Activated CD4-positive, CD25-positive, alpha-beta regulatory T cell treated with anti-CD3 and anti-CD28 coated beads, Interleukin-2, amount 50 U/mL, for 16 hours (primary cell): ENCODE results near the gene NT5C1A.

Experiments
- DNase-seq: peaks from one replicate; pipeline ENCODE4 v3.0.0-alpha.2; 2020; ENCODE audit warnings: low read depth, low spot score

Gene NT5C1A

GRCh38 chr1:39671793-39672550 lies at the start of gene NT5C1A:
Gene NT5C1A, minus strand, starts transcription at chr1:39672107. Its CDS starts 69 bp downstream, at chr1:39672038.
- no peak for DNase-seq

DNA sequence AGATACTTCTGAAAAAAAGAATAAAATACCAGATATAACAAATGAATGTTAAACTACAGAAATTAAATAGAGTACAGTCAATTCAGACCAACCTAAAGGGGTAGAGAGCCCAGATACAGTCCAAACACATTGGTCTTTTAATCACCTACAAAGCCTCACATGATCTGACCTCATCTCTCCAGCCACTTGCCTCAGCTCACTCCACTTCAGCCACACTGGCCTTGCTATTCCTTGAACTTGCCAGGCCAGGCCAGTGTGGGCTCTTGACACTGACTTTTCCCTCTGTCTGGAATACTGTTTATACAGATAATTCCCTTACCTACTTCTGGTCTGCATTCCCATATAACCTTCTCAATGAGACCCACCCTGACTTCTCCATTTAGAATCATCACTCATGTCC lies 49.8 kb upstream of the NT5C1A start:
- DNase-seq = no peak

- DNase-seq = no peak
Measured at GRCh38 chr1:39720094-39720999, 48.4 kb upstream of the NT5C1A start.

- no peak for DNase-seq
Measured at GRCh38 chr1:39717809-39718208, 45.9 kb upstream of the NT5C1A start.

DNA sequence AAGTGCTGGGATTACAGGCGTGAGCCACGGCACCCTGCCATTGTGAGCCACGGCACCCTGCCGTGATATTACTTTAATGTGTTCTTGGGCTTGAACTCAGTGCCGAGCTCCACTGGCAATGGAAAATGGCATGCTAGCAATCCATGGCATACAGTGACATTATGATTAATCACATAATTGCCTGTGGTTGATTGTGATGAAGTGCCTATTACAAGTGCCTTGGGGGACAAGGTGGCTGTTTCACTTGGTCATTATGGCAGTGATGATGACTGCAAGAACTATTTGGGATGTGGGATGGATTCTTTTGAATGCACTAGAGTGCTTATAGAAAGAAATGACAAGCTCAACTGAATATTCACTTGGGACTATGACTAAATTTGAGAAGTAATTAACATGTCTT lies 41.6 kb upstream of the NT5C1A start:
- DNase-seq = no peak

DNA sequence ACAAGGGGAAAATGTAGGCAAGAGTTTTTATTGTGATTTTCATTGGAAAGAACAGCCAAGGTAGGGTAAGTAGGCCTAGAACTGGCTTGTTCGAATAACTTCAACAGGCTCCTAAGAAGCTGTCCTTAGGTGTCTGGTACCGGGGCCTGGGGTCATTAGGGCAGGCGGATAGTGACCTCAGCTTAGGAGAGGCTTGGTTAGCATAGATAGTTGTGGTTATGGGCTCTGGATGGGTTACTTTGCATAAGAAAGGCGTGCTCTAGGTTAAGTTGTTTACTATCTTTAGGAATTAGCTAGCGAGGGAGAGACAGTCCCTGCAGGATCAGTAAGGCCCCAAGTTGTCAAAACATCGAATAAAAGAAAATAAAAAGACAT lies 40.0 kb upstream of the NT5C1A start:
- DNase-seq = no peak

DNA sequence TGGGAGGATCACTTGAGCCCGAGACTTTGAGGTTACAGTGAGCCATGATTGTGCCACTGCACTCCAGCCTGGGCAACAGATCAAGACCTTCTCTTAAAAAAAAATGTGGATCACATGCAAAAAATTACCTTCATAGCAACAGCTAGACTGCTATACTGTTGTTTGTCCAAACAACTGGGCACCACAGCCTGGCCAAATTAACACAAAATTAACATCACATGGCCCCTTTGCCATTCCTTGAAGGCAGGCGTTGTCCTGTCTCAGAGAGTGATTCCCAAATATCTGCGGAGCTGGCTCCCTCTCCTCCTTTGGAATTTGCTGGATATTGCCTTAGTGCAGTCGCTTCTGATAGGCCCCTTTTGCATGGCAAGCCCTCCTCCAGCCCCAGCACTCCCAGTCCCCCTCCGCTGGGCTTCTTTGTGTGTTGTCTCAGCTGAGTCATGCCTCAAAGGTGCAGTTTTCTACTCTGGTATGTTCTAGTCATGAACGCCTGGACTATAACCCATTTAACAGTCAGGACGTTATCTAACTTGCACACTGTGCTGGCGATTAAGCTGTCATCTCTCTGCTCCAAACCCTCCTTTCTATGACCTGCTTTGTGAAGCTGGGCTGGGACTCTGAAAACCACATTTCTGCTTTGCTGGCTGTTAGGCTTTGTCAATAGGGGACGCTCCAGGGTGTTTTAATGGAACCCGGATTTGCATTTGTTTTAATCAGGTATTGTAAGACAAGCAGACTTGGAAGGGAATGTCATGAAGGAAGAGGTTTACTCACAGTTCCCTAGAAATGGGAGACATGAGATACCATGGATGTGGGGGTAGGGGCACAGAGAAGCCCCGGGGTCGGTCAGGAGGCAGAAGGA lies 39.4 kb upstream of the NT5C1A start:
- DNase-seq = no peak

GRCh38 chr1:39707506-39707905 lies 35.6 kb upstream of the NT5C1A start:
- DNase-seq = no peak

GRCh38 chr1:39704757-39705156 lies 32.9 kb upstream of the NT5C1A start:
- no peak for DNase-seq

GRCh38 chr1:39701049-39701439 lies 29.1 kb upstream of the NT5C1A start:
- no peak for DNase-seq

GRCh38 chr1:39700348-39700747 lies 28.4 kb upstream of the NT5C1A start:
- DNase-seq = no peak

DNA sequence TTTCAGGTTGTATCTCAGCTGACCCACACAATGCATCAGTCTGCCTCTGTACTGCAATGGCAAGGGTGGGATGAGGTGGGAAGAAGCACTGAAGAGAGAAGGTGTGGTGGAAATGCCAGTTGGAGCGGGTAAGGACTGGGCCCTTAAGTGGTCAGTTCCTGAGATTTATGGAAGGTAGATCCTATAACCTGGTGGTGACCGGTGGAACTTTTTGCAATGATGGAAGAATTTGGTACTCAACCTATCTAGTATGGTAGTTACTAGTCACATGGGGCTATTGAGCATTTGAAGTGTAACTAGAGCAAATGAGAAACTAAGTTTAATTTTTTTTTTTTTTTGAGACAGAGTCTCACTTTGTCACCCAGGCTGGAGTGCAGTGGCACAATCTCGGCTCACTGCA lies 27.5 kb upstream of the NT5C1A start:
- no peak for DNase-seq

DNA sequence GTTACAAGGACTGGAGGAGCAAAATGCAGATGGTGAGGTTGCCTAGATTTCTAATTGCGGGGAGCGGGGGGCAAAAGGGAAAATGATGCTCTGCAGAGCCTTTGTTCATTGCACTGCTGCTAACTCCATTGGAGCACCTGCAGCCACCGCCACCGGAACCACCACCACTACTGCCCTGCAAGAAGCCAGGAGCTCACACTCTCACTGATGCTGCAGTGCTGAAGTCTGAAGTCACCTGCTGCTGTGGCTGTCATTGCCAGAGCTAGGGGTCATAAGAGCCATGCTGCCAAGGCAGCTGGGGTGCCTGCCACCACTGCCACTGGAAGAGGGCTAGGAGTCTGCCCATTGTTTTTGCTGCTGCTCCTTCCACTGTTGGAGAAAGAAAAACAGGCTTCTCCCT lies 26.7 kb upstream of the NT5C1A start:
- DNase-seq = no peak

- DNase-seq = no peak
Measured at GRCh38 chr1:39696448-39696847, 24.5 kb upstream of the NT5C1A start.

DNA sequence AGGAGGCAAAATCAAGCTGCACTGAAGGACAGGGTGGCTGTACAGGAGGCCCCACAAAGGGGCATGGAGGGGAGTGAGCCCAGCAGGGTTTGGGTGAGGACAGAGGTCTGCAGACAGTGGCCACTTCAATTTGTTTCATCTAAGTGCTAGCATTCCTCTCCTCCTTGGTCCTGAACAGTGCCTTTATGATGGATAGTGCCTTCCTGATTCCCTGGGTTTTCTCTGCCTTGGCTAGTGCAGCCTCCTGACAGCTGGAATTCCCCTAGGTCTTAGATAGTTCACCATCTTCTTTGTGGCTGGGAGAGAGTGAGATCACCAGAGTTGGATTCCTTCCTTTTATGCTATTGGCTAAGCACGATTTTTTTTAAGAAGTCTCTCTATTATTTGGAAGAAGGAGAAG lies 23.1 kb upstream of the NT5C1A start:
- no peak for DNase-seq

- no peak for DNase-seq
Measured at GRCh38 chr1:39694026-39694425, 22.1 kb upstream of the NT5C1A start.

DNA sequence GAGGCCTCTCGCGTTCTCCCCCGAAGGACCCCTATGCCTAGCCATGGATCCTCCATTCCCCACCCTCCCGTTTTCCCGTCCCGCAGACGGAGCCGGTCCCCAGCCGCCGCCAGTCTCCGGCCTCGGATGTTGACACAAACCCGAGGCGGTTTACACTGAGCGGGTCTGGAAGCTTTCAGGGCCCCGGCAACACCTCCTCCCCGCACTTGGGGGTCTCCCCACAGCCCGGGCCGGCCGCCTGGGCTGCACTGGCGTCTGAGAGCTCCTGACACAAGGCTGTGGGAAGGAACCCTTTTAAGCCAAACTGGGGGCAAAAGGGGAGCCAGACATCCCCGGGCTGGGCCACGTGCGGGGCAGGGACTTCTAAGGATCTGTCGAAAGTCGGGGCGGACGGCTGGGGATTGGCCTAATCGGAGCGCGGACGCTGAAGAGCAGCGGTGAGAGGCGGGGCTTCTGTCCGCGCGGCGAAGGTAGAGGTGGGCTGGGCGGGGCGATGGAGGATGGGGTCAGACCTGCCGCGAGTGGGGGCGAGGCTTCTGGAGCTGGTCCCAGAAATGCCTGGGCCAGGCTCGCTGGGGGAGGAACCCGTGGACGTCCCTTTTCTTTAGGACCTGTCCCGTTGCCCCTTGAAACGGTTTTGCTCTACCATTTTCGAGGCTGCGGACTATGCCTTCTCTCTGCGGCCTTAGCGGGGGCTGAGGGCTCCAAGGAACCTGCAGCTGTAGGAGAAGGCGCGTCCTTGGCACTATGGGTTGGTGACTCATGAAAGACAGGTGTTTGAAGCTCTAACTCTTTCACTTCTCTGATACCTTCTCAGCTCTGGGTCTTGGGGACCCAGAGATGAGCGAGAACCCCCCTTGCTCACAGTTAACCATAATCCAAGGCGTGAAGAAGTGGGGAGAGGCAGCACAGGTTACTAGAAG lies 20.5 kb upstream of the NT5C1A start:
- no peak for DNase-seq

DNA sequence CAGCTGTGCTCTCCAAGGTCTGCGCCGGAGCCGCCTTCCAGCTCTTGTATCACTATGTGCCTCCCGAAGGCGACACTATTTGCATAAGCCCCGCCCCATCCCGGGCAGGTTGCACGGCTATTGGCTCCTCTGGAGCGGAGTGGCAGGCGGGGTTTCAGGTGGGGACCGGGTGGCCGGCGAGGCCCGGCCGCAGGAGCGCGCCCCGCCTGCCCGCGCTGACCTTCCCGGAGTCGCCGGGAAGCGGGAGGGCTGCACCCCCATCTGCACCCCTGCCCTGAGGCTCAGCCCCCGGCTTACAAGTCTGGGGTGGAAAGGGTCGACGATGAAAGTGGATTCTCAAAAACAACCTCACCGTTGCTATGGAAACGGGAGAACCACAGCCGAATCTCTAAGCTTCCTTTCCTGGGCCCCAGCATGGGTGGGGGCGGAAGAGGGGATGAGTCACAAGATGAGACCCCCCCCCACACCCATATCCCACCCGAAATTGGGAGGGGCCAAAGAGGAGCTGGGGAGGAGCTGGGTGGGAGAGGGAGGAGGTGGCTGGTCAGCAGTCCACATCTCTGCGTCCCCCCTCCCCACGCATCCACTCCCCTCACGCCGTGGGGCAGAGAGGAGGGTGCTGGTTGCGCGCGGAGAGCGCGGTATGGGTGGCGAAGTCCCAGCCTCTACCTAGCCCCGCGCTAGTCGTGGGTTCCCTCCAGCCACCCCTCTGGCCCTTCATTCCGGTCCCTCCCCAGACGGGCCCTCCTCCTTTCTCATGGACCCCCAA lies 19.7 kb upstream of the NT5C1A start, which contains the start of gene HPCAL4:
TSS of gene HPCAL4 (minus strand) at position 51 of the 769 bp plus-strand sequence. CDS start 6,830 bp downstream, outside the sequence.
- peak; percentile 79 for DNase-seq

DNA sequence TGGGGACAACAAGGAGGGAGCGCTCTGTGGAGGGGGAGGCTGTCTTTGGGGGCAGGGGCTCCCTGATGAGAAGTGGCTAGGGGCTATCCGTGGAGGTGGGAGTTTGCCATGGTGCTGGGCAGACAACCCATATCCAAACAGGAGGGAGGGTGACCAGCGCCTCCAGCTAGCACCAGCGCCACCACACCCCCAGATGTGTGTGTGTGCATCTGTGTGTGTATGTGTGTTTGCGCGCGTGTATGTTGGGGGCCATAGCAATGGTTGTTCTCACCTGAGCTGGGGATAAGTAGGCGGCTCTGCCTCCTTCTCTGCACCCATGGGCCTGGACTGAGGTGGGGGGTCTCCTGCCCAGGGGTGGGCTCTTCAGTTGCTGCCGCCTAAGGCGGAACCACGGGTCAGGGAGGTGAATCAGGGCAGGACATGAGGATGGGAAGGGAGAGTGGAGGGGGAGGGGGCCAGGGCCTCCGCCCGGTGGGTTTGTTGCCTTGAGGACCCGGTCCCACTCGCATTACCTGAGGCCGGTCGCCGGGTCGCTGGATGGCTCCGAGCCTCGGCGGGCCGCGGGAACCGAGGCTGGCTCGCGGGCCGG lies 19.0 kb upstream of the NT5C1A start:
- no peak for DNase-seq

GRCh38 chr1:39690225-39690624 lies 18.3 kb upstream of the NT5C1A start:
- no peak for DNase-seq
